ENCODE results near the gene XPA.

Gene XPA

GRCh38 chr9:97723819-97724218 lies 26.7 kb upstream of the XPA start:
- no peaks in the 10 kb centered on the region for H3K27me3 ChIP-seq (ENCODE audit: insufficient read depth, poor library complexity, severe bottlenecking)
- no peak for TF ChIP-seq CTCF (IDR thresholded peaks at IDR 0.05; ENCODE audit: poor library complexity, severe bottlenecking)
- H3K36me3 ChIP-seq (ENCODE audit: low read depth), result no peaks in the 10 kb centered on the region
- H3K4me3 ChIP-seq (ENCODE audit: severe bottlenecking), result no peak overlapping the region
- H3K27ac ChIP-seq (ENCODE audit: poor library complexity, severe bottlenecking), result no peak overlapping the region
- DNase-seq (ENCODE audit: low spot score) (no peak), ATAC-seq (ENCODE audit: low read depth) (peak; percentile 63; the same call in 1 of the 3 replicates)
- H3K4me1 ChIP-seq (ENCODE audit: insufficient read depth, poor library complexity, severe bottlenecking), result peaks cover 4% of the 10 kb centered on the region
- no peaks in the 10 kb centered on the region for H3K9me3 ChIP-seq (ENCODE audit: severe bottlenecking)

- no peak overlapping the region for H3K4me3 ChIP-seq (ENCODE audit: severe bottlenecking)
- H3K9me3 ChIP-seq (ENCODE audit: severe bottlenecking), result no peaks in the 10 kb centered on the region
- H3K27me3 ChIP-seq (ENCODE audit: insufficient read depth, poor library complexity, severe bottlenecking), result no peaks in the 10 kb centered on the region
- no peak for TF ChIP-seq CTCF (IDR thresholded peaks at IDR 0.05; ENCODE audit: poor library complexity, severe bottlenecking)
- H3K27ac ChIP-seq (ENCODE audit: poor library complexity, severe bottlenecking), result no peak overlapping the region
- ATAC-seq (ENCODE audit: low read depth), result no peak
- no peak for DNase-seq (ENCODE audit: low spot score)
- no peaks in the 10 kb centered on the region for H3K36me3 ChIP-seq (ENCODE audit: low read depth)
- H3K4me1 ChIP-seq (ENCODE audit: insufficient read depth, poor library complexity, severe bottlenecking), result peaks cover 4% of the 10 kb centered on the region
Observed at GRCh38 chr9:97722331-97722730, 25.2 kb upstream of the XPA start.

- peaks cover 4% of the 10 kb centered on the region for H3K4me1 ChIP-seq (ENCODE audit: insufficient read depth, poor library complexity, severe bottlenecking)
- H3K4me3 ChIP-seq (ENCODE audit: severe bottlenecking), result no peak overlapping the region
- DNase-seq (ENCODE audit: low spot score), result no peak
- no peak overlapping the region for H3K27ac ChIP-seq (ENCODE audit: poor library complexity, severe bottlenecking)
- no peak for ATAC-seq (ENCODE audit: low read depth)
- no peaks in the 10 kb centered on the region for H3K27me3 ChIP-seq (ENCODE audit: insufficient read depth, poor library complexity, severe bottlenecking)
- H3K9me3 ChIP-seq (ENCODE audit: severe bottlenecking), result no peaks in the 10 kb centered on the region
- H3K36me3 ChIP-seq (ENCODE audit: low read depth), result no peaks in the 10 kb centered on the region
- no peak for TF ChIP-seq CTCF (IDR thresholded peaks at IDR 0.05; ENCODE audit: poor library complexity, severe bottlenecking)
Observed at GRCh38 chr9:97721396-97721795, 24.3 kb upstream of the XPA start.

- Histone ChIP-seq H3K9me3 (ENCODE audit: severe bottlenecking) (no peaks in the 10 kb centered on the region), H3K36me3 (ENCODE audit: low read depth) (no peaks in the 10 kb centered on the region), H3K4me3 (ENCODE audit: severe bottlenecking) (no peak overlapping the region), H3K27me3 (ENCODE audit: insufficient read depth, poor library complexity, severe bottlenecking) (no peaks in the 10 kb centered on the region), H3K4me1 (ENCODE audit: insufficient read depth, poor library complexity, severe bottlenecking) (peaks cover 18% of the 10 kb centered on the region), H3K27ac (ENCODE audit: poor library complexity, severe bottlenecking) (no peak overlapping the region)
- no peak for TF ChIP-seq CTCF (IDR thresholded peaks at IDR 0.05; ENCODE audit: poor library complexity, severe bottlenecking)
- no peak for ATAC-seq (ENCODE audit: low read depth)
- DNase-seq (ENCODE audit: low spot score), result no peak
Observed at GRCh38 chr9:97717866-97718265, 20.7 kb upstream of the XPA start.

GRCh38 chr9:97714435-97714834 lies 17.3 kb upstream of the XPA start:
- no peaks in the 10 kb centered on the region for H3K27me3 ChIP-seq (ENCODE audit: insufficient read depth, poor library complexity, severe bottlenecking)
- H3K9me3 ChIP-seq (ENCODE audit: severe bottlenecking), result no peaks in the 10 kb centered on the region
- no peaks in the 10 kb centered on the region for H3K36me3 ChIP-seq (ENCODE audit: low read depth)
- peak overlapping the region; percentile 72 for H3K27ac ChIP-seq (ENCODE audit: poor library complexity, severe bottlenecking)
- peak; percentile 90 for ATAC-seq (ENCODE audit: low read depth)
- no peak for TF ChIP-seq CTCF (IDR thresholded peaks at IDR 0.05; ENCODE audit: poor library complexity, severe bottlenecking)
- H3K4me3 ChIP-seq (ENCODE audit: severe bottlenecking), result no peak overlapping the region
- H3K4me1 ChIP-seq (ENCODE audit: insufficient read depth, poor library complexity, severe bottlenecking), result peaks cover 18% of the 10 kb centered on the region
- peak; percentile 70 for DNase-seq (ENCODE audit: low spot score)

All from RWPE2 (cell line).